NCI-H1436 treated with DMSO at 0.1 percent for 48 hours (cell line): ENCODE data around the gene EPYC.
"Not testable (repeated sequence)": the region's sequence is repeated elsewhere in the genome, so short reads cannot be mapped to it uniquely, and the experiment has no call there.

Source experiments
- DNase-seq: peaks from one replicate; lab custom pipeline; 2025; lab: John Stamatoyannopoulos, UW

Gene EPYC

DNA sequence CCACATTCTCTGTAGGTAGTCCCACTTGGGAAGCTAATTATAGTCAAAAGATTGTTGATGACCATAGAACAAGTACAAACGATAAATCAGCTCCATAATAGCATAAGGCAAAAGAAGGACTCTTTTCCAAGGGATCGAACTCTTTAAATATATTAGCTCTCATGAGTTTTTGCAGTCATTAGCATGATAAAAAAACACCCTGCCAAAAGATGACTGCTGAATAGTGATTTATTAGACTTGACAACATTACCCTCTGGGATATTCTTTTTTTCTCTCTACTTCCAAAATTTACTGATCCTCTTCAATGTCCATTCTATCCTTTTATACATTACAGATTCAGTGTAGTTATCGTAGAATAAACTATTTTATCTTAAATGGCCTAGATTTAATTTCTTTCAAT, 14.2 kb downstream of the EPYC start:
- DNase-seq, result no peak

DNA sequence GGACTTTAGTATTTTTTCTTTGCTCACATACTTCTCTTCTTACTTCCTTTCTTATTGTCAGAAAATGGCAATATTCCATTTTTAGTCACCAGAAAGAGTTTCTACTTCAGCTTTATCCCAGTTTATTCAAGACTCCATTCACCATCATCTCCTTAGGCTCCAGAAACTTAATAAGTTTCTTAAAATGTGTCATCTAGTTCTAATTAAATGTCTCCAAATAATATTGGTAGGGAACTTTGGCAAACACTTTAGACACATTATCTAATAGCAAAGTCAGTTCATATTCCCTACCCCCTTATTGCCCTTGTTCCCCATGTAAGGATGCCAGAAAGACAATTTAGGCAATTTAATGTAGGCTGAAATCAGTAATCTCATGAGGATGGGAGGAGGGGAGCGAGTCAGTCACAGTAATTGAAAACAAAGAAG, 15.1 kb downstream of the EPYC start:
- no peak for DNase-seq

DNA sequence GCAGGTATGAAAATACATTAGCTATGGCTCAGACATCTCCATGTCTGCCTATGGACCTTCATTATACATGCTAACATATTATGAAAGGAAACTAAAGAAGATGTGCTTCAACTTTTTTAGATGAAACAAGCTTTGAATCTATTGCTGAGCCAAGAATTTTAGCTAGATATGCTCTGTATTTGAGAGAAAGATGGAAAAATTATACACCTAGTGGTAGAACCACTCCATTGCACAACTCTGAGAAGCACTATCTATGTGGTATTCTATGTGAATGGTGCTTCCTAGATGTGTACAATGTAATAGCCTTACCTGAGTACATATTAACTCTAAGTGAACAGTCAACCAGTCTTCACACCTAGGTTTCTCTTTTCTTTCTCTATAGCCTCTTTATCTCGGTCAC, 17.3 kb downstream of the EPYC start:
- DNase-seq, result no peak

DNA sequence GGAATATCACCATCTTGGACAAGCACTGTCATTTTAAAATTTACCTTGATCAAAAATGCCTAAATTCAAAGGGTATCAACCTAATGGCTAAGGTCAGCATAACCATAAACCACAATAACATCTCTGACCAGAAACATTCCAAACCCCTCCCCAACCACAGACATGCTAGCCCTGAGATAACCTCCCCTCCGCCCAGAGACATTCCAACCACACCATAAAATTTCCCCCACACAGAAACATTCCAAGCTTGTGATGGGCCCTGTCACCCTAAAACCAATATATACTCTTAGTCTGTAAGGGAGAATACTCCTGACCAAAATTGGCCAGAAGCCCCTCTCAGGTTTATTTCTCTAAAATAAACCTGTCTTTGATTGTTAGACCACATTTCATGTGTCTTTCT, 17.7 kb downstream of the EPYC start:
- DNase-seq, result no peak

DNA sequence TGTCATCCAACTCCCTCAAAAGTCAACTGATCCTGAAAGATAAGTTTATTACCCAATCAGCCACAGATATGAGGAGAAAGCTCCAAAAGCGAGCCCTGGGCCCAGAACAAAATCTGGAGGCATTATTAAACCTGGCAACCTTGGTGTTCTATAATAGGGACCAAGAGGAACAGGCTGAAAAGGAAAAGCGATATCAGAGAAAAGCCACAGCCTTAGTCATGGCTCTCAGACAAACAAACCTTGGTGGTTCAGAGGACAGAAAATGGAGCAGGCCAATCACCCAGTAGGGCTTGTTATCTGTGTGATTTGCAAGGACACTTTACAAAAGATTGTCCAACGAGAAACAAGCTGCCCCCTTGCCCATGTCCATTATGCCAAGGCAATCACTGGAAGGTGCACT, 19.4 kb downstream of the EPYC start:
- not testable (repeated sequence) for DNase-seq

DNA sequence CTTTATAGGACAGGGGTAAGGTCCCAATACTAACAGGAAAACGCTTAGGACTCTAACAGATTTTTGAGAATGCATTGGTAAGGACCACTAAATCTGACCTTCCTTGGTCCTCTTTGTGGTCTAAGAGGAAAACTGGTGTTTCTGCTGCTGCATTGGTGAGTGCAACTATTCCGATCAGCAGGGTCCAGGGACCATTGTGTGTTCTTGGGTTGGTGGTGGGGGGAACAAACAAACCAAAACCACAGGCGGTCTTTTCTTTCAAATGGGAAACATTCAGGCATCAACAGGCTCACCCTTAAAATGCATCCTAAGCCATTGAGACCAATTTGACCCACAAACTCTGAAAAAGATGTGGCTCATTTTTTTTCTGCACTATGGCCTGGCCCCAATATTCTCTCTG, 20.7 kb downstream of the EPYC start:
- DNase-seq, result no peak

DNA sequence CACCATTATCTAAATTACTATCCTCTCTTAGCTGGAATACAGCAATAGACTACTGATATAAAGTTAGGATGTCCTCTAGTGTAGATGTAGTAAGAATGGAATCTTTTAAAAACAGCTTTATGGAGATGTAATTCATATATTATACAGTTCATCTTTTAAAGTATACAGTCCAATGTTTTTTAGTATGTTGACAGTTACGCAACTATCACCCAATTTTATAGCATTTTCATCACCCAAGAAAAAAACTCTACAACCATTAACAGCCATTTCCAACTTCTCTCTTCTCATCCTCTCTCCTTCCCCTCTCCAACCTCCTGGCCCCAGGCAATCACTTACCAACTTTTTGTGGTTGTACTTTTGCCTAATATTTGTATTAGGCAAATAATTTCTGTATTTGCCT, 22.6 kb downstream of the EPYC start:
- DNase-seq, result no peak

DNA sequence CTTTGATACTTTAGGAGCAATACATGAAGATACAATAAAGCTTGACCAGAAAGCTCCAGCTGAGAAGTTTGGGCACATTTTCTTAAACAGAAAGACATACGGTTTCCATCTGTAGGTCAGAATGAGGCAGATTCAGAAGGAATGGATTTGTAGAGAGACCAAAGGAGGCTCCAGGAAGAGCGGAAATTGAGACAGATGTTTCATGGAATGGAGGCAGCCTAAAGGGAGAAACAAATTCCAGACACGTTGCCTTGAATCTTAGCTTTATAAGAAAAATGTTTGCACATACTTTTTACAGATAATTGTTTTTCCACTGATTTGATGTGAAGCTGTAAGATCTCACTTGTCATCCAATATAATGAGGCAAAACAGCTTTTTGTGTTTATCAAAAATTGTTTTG, 24.8 kb downstream of the EPYC start:
- DNase-seq, result no peak

DNA sequence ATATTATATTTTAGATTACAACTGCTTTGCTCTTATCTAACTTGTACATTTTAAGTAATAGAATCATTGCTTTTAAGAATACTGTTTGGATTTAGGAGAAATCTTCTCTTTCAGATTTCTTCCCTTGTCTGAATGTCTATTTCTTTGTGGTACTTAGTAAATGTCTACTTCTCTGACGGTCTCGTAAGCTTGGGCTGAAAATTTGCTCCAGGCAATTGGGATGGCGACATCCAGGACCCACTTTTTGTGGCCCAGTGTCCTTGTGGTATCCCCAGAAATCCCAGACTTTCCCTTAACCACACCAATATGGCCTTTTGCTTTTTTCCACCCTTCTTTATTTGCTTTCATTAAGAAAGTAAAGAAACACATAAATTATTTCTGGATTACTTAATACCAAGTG, 25.8 kb downstream of the EPYC start:
- no peak for DNase-seq

DNA sequence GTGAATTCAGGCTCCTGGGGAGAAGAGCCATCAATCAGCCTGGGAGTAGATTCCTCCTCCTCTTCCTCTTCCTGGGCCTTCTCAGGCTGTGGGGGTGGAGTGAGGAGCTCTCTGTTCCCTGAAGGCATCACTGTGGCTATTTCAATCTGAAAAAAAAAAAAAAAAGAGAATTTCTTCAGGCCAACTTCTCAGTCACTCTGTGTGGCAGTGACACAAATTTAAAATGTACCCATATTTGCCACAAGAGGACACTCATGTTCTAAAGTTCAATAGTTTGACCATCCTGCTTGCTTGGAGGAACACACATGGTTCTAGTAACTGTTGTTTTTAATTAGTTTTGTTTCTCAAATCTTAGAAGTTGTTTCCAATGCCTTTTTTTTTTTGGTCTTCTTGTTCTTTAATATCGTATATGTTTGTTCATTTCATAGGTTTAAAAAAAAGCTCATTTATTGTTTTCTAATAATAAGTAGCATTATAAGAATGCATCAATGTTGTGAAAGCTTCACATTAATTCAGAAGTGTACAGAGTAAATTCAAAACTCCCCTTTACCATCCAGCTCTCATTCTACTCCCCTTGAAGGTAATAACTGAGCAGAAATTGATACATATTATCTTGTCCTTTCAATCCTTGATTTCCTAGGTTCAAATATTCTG, 26.5 kb downstream of the EPYC start:
- no peak for DNase-seq

DNA sequence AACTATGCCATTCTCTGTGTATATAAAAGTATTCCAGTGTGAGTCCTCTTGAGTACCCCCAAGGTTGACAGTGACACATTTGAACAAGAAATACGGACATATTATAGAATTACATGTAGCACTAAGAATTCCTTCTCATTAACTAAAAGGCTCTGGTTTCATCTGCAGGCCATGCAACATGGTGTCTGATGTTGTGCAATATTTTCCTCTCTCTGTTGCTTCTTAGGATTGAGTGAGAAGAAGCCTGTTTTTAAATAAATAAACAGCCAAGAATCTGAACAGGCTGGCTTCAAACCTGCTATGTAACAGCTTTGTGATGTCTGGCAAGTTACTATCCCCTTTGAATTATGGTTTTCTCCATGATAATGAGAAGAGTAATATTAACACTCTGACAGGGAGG, 27.5 kb downstream of the EPYC start:
- DNase-seq, result no peak

DNA sequence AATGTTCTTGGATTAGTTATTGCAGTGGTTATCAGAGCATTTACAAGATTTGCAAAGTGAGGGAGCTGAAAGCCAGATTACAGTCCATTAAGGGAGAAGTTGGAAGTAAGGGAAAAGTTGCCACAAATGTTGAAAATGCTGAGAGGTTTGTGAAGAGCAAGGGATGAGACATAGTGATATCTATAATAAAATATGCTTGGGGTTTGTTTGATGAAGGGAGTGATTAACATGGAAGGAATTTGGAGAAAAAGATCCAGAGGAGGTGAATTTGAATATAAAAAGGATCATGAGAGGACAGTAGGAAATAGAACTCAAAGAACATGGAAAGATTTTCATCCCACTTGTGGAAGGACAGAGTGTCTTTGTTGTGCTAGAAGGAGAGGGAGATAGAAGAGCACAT, 30.5 kb downstream of the EPYC start:
- DNase-seq, result no peak

DNA sequence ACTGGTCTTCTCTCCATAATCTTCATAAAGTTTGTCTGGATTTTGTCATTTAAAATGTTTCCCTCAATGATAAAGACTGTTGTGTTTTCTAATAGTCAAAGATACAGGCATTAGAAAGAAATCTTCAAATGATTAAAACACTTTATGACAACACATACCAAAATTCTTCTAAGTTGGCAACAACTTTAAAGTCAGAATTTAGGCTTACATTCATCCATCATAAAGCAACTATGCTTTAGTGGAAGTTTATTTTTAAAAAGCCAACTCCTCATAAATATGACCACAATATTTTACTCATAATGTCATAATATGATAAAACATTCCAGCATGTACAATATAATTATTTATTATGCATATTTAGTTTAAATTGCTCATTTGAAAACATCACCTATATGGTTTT, 32.5 kb downstream of the EPYC start:
- DNase-seq, result no peak

DNA sequence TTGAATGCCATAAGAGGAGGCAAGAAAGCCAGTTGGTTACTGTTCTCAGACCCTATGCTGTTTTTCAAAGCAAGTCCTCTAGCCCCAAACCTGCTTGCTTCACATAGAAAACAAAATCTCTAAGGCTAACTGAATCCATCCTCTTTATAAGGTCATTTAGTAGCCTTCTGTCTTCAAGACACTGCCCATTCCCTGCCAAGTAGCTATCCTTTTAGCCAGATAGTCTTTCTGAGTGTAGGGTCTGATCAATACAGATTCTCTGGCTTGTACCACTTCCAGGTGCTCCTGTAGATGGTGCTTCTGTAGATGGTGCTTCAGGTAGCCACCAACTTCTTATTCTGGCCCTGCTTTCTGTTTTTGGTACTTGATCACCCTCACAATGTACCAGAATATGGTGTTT, 33.9 kb downstream of the EPYC start:
- no peak for DNase-seq

DNA sequence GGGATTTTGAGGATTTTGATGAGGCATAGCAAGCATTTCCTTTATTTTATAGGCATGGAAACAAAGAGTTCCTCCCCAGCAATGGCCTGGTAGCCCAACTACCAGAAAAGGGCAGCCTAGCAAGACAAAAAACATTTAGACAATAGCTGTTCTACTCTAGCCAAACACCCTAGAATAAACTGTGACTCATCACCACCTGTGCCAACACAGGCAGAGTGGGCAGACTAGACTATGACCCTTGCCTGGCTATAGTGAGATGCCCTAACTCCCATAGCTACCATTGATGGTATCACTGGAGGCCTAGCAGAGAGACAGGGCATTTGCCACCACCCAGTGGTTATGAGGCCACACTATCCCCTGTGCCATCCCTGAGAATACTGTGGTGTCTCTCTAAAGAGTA, 34.3 kb downstream of the EPYC start:
- DNase-seq, result no peak

DNA sequence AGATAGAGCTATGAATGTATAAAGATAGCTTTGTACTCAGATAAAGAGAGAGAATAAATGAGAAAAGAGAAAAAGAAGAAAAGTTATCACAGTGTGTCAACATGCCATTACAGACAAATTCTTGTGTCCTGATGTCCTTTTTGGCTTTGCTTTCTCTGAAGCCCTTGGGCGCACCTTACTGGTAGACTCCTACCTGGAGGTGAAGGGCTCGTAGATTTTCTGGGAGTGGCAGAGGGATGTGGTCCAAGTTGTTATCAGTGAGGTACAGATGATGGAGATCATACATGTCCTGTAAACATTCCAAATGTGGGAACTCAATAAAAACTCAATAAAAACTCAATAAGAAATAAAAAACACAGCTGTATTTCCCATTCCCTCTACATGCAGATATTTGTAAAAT, 34.9 kb downstream of the EPYC start:
- no peak for DNase-seq

DNA sequence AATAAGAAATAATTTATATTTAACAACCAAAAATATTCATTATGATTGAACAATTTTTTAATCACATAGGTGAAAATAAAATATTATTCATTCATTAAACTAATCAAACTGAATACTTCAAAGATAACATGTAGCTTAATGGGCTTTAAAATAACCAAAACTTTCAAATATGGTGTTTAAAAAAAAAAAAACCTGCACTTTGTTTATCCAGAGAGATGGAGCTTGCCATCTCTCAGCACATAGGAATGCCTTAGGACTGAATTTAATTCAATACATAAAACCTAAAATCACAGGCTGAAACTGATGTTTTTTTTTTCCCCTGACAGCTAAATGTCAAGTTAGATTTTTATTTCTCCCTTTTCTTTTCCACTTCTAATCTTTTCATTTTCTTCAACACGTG, 35.4 kb downstream of the EPYC start:
- DNase-seq, result no peak

DNA sequence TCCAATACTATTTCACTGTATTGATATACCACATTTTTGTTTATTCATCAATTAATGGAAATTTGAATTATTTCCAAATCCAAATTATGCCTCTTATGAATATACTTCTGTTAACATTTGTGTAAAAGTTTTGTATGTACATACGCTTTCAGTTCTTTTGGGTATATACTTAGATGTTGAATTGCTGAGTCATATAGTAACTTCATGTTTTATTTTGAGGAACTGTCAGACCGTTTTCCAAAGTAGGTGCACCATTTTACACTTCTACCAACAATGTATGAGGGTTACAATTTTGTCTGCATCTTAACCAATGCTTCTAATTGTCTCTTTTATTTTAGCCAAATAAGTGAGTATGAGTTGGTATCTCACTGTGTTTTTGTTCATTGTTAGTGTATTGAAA, 39.6 kb downstream of the EPYC start:
- DNase-seq, result no peak

DNA sequence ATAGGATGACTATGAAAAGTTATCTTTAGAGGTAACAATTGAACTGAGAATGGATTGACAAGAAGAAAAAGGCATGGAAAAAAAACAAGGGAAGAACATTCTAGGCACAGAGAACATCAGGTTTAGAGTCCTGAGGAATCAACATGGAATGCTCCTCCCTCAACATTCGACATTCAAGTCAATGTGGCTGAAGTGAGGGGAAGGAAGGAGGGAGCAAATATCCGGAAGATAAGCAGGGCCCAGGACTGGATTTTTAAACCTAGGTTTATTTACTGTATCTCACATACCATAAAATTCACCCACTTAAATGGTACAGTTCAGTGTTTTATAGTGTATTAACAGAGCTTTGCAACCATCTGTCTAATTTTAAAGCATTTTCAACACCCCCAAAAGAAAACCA, 40.2 kb downstream of the EPYC start:
- DNase-seq, result no peak

DNA sequence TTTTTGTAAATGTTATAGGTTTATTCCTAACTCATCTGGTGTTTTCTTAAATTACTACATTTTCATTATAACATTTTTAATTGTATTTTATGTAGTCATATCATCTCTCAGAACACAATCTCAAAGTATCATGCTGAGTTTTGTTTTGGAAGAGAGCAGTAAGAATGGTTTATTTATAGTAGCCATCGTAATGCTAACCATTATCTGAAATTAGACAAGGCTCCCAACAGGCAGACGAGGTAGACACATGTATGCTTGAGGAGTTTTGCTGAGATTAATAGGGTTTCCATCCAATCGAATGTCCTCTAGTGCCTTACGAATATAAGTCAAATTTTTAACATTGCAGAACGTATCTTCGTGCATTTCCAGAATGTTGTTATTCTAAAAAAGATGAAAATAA, 40.8 kb downstream of the EPYC start:
- DNase-seq, result no peak

DNA sequence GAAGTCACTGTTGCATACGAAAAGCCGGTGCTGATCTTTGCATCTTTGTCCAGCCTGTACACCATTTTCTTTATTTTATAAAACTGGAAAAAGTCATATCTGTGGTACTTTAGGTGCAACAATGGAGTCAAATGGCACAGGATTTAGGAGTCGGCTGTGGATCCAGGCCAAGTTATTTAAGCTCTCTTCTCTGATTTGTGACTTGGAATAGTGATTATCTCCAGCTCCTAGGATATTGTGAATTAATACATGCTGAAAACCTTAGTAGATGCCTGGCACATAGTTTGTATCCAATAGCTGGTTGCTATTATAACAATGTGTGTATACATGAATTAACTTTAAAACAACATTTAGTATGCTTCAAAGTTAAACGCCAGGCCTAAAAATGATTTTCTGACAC, 43.6 kb downstream of the EPYC start:
- no peak for DNase-seq

DNA sequence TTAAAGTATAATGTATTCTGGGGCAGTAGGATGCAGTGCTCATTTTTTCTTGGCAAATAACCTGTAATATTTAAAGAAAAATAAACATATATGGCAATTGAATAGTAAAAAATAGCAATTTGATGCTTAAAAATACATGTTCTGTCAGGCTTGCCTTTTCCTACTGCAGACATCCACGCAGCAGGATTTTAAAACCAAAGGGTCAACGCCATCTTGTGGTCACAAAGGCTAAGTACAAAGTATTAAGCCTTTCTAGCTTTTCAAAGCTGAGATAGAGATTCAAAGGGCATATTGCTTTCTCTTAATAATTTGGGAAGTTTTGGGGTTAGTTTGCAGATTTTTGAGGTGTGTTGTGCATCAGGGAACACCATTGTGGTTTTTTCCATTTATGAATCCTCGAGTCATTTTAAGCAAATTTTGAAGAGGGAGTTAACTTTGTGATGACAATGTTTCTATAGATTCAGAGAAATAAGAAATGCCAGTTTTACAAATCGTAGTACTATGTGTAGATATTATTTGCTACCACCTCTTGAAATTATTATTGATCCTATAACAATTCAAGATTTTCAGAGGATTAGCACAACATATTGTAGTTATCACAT, 45.1 kb downstream of the EPYC start:
- DNase-seq, result no peak

DNA sequence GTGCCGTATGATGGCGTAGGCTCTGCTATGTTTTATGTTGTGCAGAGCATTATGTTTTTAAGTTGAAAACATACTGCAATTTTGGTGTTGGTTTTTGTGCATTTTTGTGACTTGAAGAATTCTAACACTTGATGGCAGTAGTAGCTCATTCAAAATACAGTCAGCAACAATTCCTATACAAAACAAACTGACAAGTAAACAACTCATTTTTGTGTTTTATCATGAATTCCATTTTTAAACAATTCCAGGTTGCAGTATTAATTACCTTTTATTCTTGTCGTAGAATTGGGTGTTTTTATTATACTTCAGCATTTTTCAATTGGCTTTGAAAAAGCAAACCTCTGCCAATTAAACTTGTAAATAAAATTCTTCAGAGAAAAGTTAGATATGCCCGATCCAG, 45.7 kb downstream of the EPYC start:
- no peak for DNase-seq

DNA sequence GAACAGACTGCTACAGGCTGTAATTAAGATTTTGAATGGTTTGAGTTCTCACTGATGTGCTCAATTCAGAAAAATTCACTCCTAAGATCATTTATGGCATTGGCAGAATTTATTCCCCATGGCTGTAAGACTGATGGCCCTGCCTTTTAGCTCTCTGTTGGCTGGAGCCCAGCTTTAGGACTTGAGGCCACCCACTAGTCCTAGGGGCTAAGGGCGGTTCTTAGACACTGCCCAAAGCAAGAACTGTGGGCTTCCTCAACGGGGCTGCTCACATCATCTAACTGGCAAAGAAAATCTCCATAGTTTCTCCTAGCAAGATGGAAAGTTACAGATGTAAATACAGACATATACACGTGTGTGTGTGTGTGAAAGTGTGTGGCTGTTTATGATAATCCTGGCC, 46.4 kb downstream of the EPYC start:
- DNase-seq, result no peak
